ENCODE data around the gene LBP. TPM values are rescaled to one million over a fixed set of nuclear protein-coding genes. Genes with fewer than 3 reads are reported as not detected.

LBP gene
- total RNA-seq, 4 donors from 2014 or later: 0.23 to 0.55 TPM; not detected in 2

GRCh38 chr20:38343311-38344106 lies 2.8 kb upstream of the LBP start:
- 59 to 65% methylated on average over 16 of the region's 16 CpGs for whole genome bisulfite sequencing, 2 donors

GRCh38 chr20:38344107-38344701 lies 2.1 kb upstream of the LBP start:
- no peak for DNase-seq (ENCODE audit: low spot score in 2 of 2)
- TF ChIP-seq CTCF (IDR thresholded peaks at IDR 0.05) (no peak), POLR2A (IDR thresholded peaks at IDR 0.05) (no peak)
- WGBS, 2 donors: 89% methylated on average over 5 of the region's 5 CpGs
- no peak overlapping the region for H3K4me3 ChIP-seq (ENCODE audit: low read depth, poor library complexity, severe bottlenecking)
- intact Hi-C loops (cut with DNase I; ENCODE audit: low total_unique reads): no loop called here

More at GRCh38 chr20:38343311-38344106, 2.8 kb upstream of the LBP start:
- no peak for DNase-seq (ENCODE audit: low spot score in 2 of 2)
- intact Hi-C loops (cut with DNase I; ENCODE audit: low total_unique reads): no loop called here
- TF ChIP-seq CTCF (IDR thresholded peaks at IDR 0.05) (no peak), POLR2A (IDR thresholded peaks at IDR 0.05) (no peak)
- H3K4me3 ChIP-seq (ENCODE audit: low read depth, poor library complexity, severe bottlenecking): no peak overlapping the region

- DNase-seq (ENCODE audit: low spot score in 2 of 2): no peak
- intact Hi-C loops (cut with DNase I; ENCODE audit: low total_unique reads): no loop called here
- WGBS, 2 donors: 24 to 31% methylated on average over 2 of the region's 2 CpGs
- TF ChIP-seq POLR2A (IDR thresholded peaks at IDR 0.05) (no peak), CTCF (IDR thresholded peaks at IDR 0.05) (no peak)
- no peak overlapping the region for H3K4me3 ChIP-seq (ENCODE audit: low read depth, poor library complexity, severe bottlenecking)
Measured at GRCh38 chr20:38345643-38346042, 639 bp upstream of the LBP start.

- 75% methylated on average over 4 of the region's 4 CpGs for WGBS, 2 donors
- TF ChIP-seq CTCF (IDR thresholded peaks at IDR 0.05) (no peak), POLR2A (IDR thresholded peaks at IDR 0.05) (no peak)
- no peak for DNase-seq (ENCODE audit: low spot score in 2 of 2)
- H3K4me3 ChIP-seq (ENCODE audit: low read depth, poor library complexity, severe bottlenecking): no peak overlapping the region
- intact Hi-C loops (cut with DNase I; ENCODE audit: low total_unique reads): no loop called here
Measured at GRCh38 chr20:38346741-38347140, 459 bp downstream of the LBP start.

- intact Hi-C loops (cut with DNase I; ENCODE audit: low total_unique reads): no loop called here
- no peak overlapping the region for H3K4me3 ChIP-seq (ENCODE audit: low read depth, poor library complexity, severe bottlenecking)
- DNase-seq (ENCODE audit: low spot score in 2 of 2): no peak
- TF ChIP-seq CTCF (IDR thresholded peaks at IDR 0.05) (no peak), POLR2A (IDR thresholded peaks at IDR 0.05) (no peak)
- WGBS, 2 donors: 64 to 74% methylated on average over 5 of the region's 5 CpGs
Measured at GRCh38 chr20:38349856-38350255, 3.6 kb downstream of the LBP start.
